ENCODE results near the gene EFHB. TPM values are rescaled to one million over a fixed set of nuclear protein-coding genes. Genes with fewer than 3 reads are reported as not detected.
A peak's percentile ranks its signal among the peaks of the same experiment; 100 is the strongest.

EFHB gene
- total and polyA plus RNA-seq, 10 of the 15 experiments (the other 5 are each of a cell fraction or from before 2014, with no cell fraction given) = 0.12 to 0.95 (median 0.53) TPM; not detected in 3

GRCh38 chr3:19931180-19931692 is 2.8 kb downstream of the EFHB start:
- no peaks in the 10 kb centered on the region for H3K36me3 ChIP-seq (ENCODE audit: control insufficient read depth in 2 of 2, insufficient read depth in 2 of 2, low read length in 1 of 2)
- 0 out of 2 replicates have a peak overlapping the region, but pooled peaks have one; percentile 25 for H3K4me3 ChIP-seq
- no TSS peak for BruUV-seq (replicated peaks)
- ChIA-PET SMC1A (ENCODE audit: uncharacterized antibody, unreplicated experiment) (interaction anchor here (0.7 to 1.3 kb wide), 4 partner anchors 14 to 255 kb away, joined by 3 to 4 read pairs (median 3); partner anchors contain the start of gene SGO1), POLR2A (interaction anchor here (0.9 to 1.4 kb wide), 2 partner anchors 17 to 20 kb away, joined by 3 to 4 read pairs; no protein-coding TSS in a partner anchor), RAD21 (ENCODE audit: unreplicated experiment) (interaction anchor here (0.8 to 1.5 kb wide), 4 partner anchors 14 to 195 kb away, joined by 3 to 4 read pairs (median 4); no protein-coding TSS in a partner anchor), CTCF (interaction anchor here (1.3 kb wide), 1 partner anchor 22 kb away, joined by 3 read pairs; no protein-coding TSS in a partner anchor)
- H3K79me2 ChIP-seq (ENCODE audit: control insufficient read depth, insufficient read depth, low read length) = no peaks in the 10 kb centered on the region
- no peaks in the 10 kb centered on the region; the same call in 2 of the 3 replicates for H3K9me3 ChIP-seq (replicated peaks; ENCODE audit: control insufficient read depth, insufficient read depth, low read length)
- H4K20me1 ChIP-seq (ENCODE audit: control insufficient read depth, insufficient read depth) = no peaks in the 10 kb centered on the region
- WGBS (ENCODE audit: insufficient coverage, insufficient replicate concordance, low lambda C conversion rate, missing lambda C conversion rate) = 0% methylated on average over 2 of the region's 2 CpGs
- peak overlapping the region; percentile 64 for H2AFZ ChIP-seq (ENCODE audit: control insufficient read depth, low read depth, low read length)
- FAIRE-seq (peak; percentile 27), DNase-seq (ENCODE audit: low read depth, low spot score) (peak; percentile 79), ATAC-seq (peak; percentile 90)
- peak overlapping the region; percentile 1; the same call in 1 of the 2 replicates for H3K27ac ChIP-seq (ENCODE audit: control insufficient read depth, insufficient read depth)
- H3K27me3 ChIP-seq (replicated peaks in 1 of 2; ENCODE audit: control insufficient read depth in 2 of 2, insufficient read depth in 2 of 2, low read length in 1 of 2) = no peaks in the 10 kb centered on the region
- intact Hi-C loops (cut with micrococcal nuclease; ENCODE audit: unreplicated experiment) (no loop called here), in situ Hi-C loops (cut with MboI) (no loop called here)
- H3K4me1 ChIP-seq (ENCODE audit: control insufficient read depth, insufficient read depth, low read length) = peaks cover 13% of the 10 kb centered on the region
- H3K4me2 ChIP-seq (ENCODE audit: control insufficient read depth, insufficient read depth) = peak overlapping the region; percentile 61
- H3K9ac ChIP-seq (ENCODE audit: control insufficient read depth, insufficient read depth, low read length) = no peak overlapping the region
- TF ChIP-seq EGR1 (IDR thresholded peaks at IDR 0.05; ENCODE audit: borderline replicate concordance in 1 of 2, low read depth in 2 of 2, low read length in 2 of 2) (no peak), SRF (IDR thresholded peaks at IDR 0.05; ENCODE audit: low read depth in 2 of 2, low read length in 2 of 2) (0 out of 4 replicates have a peak, but pooled peaks of 1 of the 2 experiments have one; percentile 21), RFX5 (IDR thresholded peaks at IDR 0.05; ENCODE audit: low read depth, low read length) (no peak), ZBED1 (IDR thresholded peaks at IDR 0.05; ENCODE audit: borderline replicate concordance) (peak; percentile 28; the same call in 1 of the 2 replicates), SMAD5 (IDR thresholded peaks at IDR 0.05; ENCODE audit: low read depth) (no peak), MTA2 (IDR thresholded peaks at IDR 0.05; ENCODE audit: low read depth) (peak; percentile 70), JUNB (IDR thresholded peaks at IDR 0.05) (peak; percentile 71), KLF5 (IDR thresholded peaks at IDR 0.05; ENCODE audit: partially characterized antibody) (no peak), ESRRA (IDR thresholded peaks at IDR 0.05; ENCODE audit: low read length) (no peak), TCF7 (IDR thresholded peaks at IDR 0.05; ENCODE audit: borderline replicate concordance) (0 out of 2 replicates have a peak, but pooled peaks have one; percentile 40), ZNF622 (IDR thresholded peaks at IDR 0.05) (no peak), IRF3 (IDR thresholded peaks at IDR 0.05) (no peak), SKIL (IDR thresholded peaks at IDR 0.05; ENCODE audit: low read depth, poor library complexity, severe bottlenecking) (peak; percentile 93)
- TF ChIP-seq, protein P1, sequence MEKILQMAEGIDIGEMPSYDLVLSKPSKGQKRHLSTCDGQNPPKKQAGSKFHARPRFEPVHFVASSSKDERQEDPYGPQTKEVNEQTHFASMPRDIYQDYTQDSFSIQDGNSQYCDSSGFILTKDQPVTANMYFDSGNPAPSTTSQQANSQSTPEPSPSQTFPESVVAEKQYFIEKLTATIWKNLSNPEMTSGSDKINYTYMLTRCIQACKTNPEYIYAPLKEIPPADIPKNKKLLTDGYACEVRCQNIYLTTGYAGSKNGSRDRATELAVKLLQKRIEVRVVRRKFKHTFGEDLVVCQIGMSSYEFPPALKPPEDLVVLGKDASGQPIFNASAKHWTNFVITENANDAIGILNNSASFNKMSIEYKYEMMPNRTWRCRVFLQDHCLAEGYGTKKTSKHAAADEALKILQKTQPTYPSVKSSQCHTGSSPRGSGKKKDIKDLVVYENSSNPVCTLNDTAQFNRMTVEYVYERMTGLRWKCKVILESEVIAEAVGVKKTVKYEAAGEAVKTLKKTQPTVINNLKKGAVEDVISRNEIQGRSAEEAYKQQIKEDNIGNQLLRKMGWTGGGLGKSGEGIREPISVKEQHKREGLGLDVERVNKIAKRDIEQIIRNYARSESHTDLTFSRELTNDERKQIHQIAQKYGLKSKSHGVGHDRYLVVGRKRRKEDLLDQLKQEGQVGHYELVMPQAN (conservative IDR thresholded peaks at IDR 0.05) = no peak
- TF ChIP-seq, protein P2, sequence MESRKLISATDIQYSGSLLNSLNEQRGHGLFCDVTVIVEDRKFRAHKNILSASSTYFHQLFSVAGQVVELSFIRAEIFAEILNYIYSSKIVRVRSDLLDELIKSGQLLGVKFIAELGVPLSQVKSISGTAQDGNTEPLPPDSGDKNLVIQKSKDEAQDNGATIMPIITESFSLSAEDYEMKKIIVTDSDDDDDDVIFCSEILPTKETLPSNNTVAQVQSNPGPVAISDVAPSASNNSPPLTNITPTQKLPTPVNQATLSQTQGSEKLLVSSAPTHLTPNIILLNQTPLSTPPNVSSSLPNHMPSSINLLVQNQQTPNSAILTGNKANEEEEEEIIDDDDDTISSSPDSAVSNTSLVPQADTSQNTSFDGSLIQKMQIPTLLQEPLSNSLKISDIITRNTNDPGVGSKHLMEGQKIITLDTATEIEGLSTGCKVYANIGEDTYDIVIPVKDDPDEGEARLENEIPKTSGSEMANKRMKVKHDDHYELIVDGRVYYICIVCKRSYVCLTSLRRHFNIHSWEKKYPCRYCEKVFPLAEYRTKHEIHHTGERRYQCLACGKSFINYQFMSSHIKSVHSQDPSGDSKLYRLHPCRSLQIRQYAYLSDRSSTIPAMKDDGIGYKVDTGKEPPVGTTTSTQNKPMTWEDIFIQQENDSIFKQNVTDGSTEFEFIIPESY (IDR thresholded peaks at IDR 0.05) = no peak

All from GM12878 (cell line).